ENCODE measurements around the gene GTPBP3. TPM values are rescaled to one million over a fixed set of nuclear protein-coding genes. Genes with fewer than 3 reads are reported as not detected.

GTPBP3 gene, protein sequence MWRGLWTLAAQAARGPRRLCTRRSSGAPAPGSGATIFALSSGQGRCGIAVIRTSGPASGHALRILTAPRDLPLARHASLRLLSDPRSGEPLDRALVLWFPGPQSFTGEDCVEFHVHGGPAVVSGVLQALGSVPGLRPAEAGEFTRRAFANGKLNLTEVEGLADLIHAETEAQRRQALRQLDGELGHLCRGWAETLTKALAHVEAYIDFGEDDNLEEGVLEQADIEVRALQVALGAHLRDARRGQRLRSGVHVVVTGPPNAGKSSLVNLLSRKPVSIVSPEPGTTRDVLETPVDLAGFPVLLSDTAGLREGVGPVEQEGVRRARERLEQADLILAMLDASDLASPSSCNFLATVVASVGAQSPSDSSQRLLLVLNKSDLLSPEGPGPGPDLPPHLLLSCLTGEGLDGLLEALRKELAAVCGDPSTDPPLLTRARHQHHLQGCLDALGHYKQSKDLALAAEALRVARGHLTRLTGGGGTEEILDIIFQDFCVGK
- 10.9 and 14.7 TPM in 2 replicates for total RNA-seq

DNA sequence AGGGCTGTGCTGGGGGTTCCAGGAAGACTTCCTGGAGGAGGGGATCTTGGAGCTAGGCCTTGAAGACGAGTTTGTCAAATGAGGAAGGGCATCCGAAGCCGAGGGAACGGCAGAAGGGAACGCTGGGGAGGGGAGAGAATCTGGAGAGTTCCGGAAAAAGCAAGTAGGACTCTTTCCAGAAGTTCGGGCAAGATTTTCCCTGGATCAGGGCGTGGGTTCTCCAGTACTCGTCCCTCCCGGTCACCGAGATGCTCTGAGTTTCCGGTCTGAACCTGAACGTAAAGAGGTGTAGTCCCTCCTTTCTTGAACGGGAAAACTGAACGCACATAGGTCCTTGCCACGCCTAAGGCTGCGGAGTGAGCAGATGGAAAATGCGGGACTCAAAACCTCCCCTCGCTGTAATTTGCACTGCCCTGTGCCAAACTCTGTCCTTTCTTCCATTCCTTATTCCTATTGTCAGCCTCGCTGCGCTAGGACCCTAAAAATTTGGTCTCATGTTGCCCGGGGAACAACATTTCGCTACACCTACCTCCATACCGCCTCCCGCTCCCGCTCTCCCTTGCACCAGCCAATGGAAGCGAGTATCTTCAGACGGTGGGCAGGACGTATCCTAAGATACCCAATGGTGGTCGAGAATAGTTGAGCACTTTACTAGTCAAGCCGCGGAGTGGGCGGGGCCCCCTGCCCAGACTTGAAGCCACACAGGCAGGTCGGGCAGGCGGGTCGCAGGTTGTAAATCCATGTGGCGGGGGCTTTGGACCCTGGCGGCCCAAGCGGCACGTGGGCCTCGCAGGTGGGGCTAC is at the start of gene GTPBP3:
GTPBP3 (plus strand) TSS at position 682 of the 803 bp plus-strand sequence; CDS start at position 741, 59 bp downstream.
- H3K4me3 ChIP-seq (ENCODE audit: insufficient read depth, low read length) = peak within 1 kb of the TSS; percentile 84
- H3K9me3 ChIP-seq (ENCODE audit: low read depth, low read length) = no peaks in the 10 kb centered on the region
- peak; percentile 100 for DNase-seq (ENCODE audit: insufficient read length, low spot score, missing footprints)
- no peaks in the 10 kb centered on the region for H4K20me1 ChIP-seq (ENCODE audit: insufficient read depth, low read length)
- H3K27ac ChIP-seq (ENCODE audit: low read depth, low read length) = peak within 1 kb of the TSS; percentile 47
- peaks cover 23% of the 10 kb centered on the region for H3K4me1 ChIP-seq (ENCODE audit: insufficient read depth, low read length)
- TF ChIP-seq, protein P1, sequence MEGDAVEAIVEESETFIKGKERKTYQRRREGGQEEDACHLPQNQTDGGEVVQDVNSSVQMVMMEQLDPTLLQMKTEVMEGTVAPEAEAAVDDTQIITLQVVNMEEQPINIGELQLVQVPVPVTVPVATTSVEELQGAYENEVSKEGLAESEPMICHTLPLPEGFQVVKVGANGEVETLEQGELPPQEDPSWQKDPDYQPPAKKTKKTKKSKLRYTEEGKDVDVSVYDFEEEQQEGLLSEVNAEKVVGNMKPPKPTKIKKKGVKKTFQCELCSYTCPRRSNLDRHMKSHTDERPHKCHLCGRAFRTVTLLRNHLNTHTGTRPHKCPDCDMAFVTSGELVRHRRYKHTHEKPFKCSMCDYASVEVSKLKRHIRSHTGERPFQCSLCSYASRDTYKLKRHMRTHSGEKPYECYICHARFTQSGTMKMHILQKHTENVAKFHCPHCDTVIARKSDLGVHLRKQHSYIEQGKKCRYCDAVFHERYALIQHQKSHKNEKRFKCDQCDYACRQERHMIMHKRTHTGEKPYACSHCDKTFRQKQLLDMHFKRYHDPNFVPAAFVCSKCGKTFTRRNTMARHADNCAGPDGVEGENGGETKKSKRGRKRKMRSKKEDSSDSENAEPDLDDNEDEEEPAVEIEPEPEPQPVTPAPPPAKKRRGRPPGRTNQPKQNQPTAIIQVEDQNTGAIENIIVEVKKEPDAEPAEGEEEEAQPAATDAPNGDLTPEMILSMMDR (IDR thresholded peaks at IDR 0.05; ENCODE audit: extremely low read depth, low read depth, low read length) = no peak
- H3K79me2 ChIP-seq (ENCODE audit: insufficient read depth, low read length) = no peaks in the 10 kb centered on the region
- H3K4me2 ChIP-seq (ENCODE audit: insufficient read depth, low read length) = peak within 1 kb of the TSS; percentile 95
- no peaks in the 10 kb centered on the region for H3K36me3 ChIP-seq (ENCODE audit: insufficient read depth, low read length)
- H3K27me3 ChIP-seq (ENCODE audit: insufficient read depth, low read length) = no peaks in the 10 kb centered on the region
- H2AFZ ChIP-seq (ENCODE audit: low read length) = peak within 1 kb of the TSS; percentile 91

DNA sequence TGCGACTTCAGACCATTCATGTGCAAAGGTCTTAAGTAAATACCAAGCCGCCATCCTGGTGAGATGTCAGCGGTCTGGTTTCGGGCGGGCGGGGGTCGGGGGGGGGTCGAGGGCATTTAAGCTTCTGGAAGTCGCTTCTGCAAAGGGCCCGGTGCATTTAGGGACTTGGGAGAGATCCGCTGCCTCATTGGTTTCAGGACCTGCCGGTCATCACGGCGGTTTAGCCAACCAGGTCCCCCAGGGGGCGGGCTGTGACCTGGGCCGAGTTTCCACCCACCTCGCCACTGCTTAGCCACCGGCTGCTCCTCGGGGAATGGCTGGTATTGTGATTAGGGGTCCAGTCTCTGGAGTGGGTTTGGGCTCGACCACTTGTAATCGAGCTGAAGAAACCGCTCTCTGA is 47.9 kb upstream of the GTPBP3 start:
- Histone ChIP-seq H3K4me2 (ENCODE audit: insufficient read depth, low read length) (peak overlapping the region; percentile 74), H3K4me3 (ENCODE audit: insufficient read depth, low read length) (peak overlapping the region; percentile 51), H3K36me3 (ENCODE audit: insufficient read depth, low read length) (no peaks in the 10 kb centered on the region), H3K27me3 (ENCODE audit: insufficient read depth, low read length) (no peaks in the 10 kb centered on the region), H3K27ac (ENCODE audit: low read depth, low read length) (no peak overlapping the region), H3K79me2 (ENCODE audit: insufficient read depth, low read length) (no peaks in the 10 kb centered on the region), H2AFZ (ENCODE audit: low read length) (peak overlapping the region; percentile 50), H3K9me3 (ENCODE audit: low read depth, low read length) (no peaks in the 10 kb centered on the region), H3K4me1 (ENCODE audit: insufficient read depth, low read length) (peaks cover 4% of the 10 kb centered on the region), H4K20me1 (ENCODE audit: insufficient read depth, low read length) (no peaks in the 10 kb centered on the region)
- TF ChIP-seq, protein P1 (IDR thresholded peaks at IDR 0.05; ENCODE audit: extremely low read depth, low read depth, low read length) = no peak
- peak; percentile 100 for DNase-seq (ENCODE audit: insufficient read length, low spot score, missing footprints)

DNA sequence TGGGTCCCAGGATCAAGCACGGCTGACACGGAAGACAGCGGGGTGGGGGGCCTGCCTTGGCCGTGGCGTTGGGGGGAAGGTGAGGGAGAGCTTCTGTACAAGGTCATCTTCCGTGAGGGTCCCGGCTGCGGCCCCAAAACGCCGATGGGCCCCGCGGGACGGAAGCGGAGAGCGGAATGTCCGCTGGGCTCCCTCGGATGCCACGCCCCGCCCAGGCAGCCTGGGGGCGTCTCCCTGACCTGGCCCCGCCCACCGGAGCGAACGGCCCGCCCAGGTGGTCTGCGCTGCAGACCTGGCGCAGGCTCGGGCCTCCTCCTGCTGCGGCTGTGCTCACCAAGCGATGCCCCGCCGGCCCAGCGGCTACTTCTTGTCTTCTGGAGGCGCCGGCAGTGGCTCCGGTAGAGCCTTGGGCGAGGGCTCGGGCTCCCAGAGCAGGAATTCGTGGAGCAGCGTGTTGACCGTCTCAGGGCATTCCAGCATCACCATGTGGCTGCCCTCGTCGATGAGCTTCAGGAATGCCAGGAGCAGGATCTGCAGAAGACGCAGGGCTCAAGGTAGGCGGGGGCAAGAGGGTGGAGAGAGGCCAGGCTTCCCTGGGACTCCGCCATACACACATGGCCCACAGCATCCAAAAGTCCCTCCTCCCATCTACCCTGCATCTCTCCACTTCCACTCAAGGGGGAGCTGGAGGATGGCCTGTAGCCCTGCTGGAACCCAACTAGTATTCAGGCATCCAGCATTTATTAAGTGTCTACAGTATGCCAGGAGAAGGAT is 44.9 kb upstream of the GTPBP3 start:
- H3K4me1 ChIP-seq (ENCODE audit: insufficient read depth, low read length) = peaks cover 6% of the 10 kb centered on the region
- H2AFZ ChIP-seq (ENCODE audit: low read length) = peak overlapping the region; percentile 97
- H4K20me1 ChIP-seq (ENCODE audit: insufficient read depth, low read length) = no peaks in the 10 kb centered on the region
- H3K27ac ChIP-seq (ENCODE audit: low read depth, low read length) = peak overlapping the region; percentile 41
- H3K36me3 ChIP-seq (ENCODE audit: insufficient read depth, low read length) = no peaks in the 10 kb centered on the region
- TF ChIP-seq, protein P1 (IDR thresholded peaks at IDR 0.05; ENCODE audit: extremely low read depth, low read depth, low read length) = peak; percentile 73
- no peaks in the 10 kb centered on the region for H3K9me3 ChIP-seq (ENCODE audit: low read depth, low read length)
- DNase-seq (ENCODE audit: insufficient read length, low spot score, missing footprints) = peak; percentile 100
- H3K79me2 ChIP-seq (ENCODE audit: insufficient read depth, low read length) = no peaks in the 10 kb centered on the region
- peak overlapping the region; percentile 76 for H3K4me3 ChIP-seq (ENCODE audit: insufficient read depth, low read length)
- no peaks in the 10 kb centered on the region for H3K27me3 ChIP-seq (ENCODE audit: insufficient read depth, low read length)
- peak overlapping the region; percentile 96 for H3K4me2 ChIP-seq (ENCODE audit: insufficient read depth, low read length)
